ENCODE results near the gene DOK7.

DNA sequence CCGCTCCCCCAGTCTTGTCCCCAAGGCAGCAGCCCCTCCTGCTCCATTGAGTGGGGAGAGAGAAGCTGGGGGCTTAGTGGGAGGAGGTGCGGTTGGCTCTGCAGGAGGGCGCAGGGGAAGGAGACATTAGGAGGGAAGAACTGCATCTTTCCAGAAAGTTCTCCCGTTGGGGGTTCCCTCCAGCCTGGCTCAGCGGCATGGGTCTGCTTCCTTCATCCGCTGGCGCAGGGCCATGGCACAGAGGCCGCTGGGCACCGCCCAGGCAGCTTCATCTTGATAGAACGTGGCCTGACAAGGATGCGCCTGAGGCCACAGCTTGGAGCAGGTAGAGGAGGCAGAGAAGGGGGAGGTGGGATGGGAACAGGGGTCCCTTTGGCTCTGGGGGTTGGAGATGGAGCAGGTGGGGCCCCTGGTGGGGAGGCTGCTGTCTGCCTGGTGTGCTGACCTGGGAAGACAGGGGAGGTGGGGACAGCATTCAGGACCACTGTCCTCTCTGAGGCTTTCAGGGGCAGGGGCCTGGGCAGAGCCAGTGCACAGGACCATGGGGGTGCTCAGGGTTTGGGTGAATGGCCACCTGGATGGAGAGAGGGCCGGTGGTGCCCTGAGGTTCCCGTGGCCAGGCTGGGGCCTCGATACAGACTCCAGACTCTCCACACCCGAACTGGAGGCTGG is 12.1 kb downstream of the DOK7 start:
- TF ChIP-seq, protein P1, sequence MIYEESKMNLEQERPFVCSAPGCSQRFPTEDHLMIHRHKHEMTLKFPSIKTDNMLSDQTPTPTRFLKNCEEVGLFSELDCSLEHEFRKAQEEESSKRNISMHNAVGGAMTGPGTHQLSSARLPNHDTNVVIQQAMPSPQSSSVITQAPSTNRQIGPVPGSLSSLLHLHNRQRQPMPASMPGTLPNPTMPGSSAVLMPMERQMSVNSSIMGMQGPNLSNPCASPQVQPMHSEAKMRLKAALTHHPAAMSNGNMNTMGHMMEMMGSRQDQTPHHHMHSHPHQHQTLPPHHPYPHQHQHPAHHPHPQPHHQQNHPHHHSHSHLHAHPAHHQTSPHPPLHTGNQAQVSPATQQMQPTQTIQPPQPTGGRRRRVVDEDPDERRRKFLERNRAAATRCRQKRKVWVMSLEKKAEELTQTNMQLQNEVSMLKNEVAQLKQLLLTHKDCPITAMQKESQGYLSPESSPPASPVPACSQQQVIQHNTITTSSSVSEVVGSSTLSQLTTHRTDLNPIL (CRISPR knock-in tag; IDR thresholded peaks at IDR 0.05; ENCODE audit: low read depth): no peak
- TF ChIP-seq ZNF70 (CRISPR knock-in tag; IDR thresholded peaks at IDR 0.05) (no peak), RARB (CRISPR knock-in tag; IDR thresholded peaks at IDR 0.05) (no peak), PPARA (CRISPR knock-in tag; IDR thresholded peaks at IDR 0.05; ENCODE audit: borderline replicate concordance) (no peak)
- TF ChIP-seq, protein P2, sequence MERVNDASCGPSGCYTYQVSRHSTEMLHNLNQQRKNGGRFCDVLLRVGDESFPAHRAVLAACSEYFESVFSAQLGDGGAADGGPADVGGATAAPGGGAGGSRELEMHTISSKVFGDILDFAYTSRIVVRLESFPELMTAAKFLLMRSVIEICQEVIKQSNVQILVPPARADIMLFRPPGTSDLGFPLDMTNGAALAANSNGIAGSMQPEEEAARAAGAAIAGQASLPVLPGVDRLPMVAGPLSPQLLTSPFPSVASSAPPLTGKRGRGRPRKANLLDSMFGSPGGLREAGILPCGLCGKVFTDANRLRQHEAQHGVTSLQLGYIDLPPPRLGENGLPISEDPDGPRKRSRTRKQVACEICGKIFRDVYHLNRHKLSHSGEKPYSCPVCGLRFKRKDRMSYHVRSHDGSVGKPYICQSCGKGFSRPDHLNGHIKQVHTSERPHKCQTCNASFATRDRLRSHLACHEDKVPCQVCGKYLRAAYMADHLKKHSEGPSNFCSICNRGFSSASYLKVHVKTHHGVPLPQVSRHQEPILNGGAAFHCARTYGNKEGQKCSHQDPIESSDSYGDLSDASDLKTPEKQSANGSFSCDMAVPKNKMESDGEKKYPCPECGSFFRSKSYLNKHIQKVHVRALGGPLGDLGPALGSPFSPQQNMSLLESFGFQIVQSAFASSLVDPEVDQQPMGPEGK (CRISPR knock-in tag; IDR thresholded peaks at IDR 0.05; ENCODE audit: borderline replicate concordance): no peak
